ENCODE data around the gene NKX2-1. TPM values are rescaled to one million over a fixed set of nuclear protein-coding genes. Genes with fewer than 3 reads are reported as not detected.

NKX2-1 gene
- total and polyA plus RNA-seq, 10 of the 15 experiments (the other 5 are each of a cell fraction or from before 2014, with no cell fraction given) = 0.03 TPM; not detected in 9

DNA sequence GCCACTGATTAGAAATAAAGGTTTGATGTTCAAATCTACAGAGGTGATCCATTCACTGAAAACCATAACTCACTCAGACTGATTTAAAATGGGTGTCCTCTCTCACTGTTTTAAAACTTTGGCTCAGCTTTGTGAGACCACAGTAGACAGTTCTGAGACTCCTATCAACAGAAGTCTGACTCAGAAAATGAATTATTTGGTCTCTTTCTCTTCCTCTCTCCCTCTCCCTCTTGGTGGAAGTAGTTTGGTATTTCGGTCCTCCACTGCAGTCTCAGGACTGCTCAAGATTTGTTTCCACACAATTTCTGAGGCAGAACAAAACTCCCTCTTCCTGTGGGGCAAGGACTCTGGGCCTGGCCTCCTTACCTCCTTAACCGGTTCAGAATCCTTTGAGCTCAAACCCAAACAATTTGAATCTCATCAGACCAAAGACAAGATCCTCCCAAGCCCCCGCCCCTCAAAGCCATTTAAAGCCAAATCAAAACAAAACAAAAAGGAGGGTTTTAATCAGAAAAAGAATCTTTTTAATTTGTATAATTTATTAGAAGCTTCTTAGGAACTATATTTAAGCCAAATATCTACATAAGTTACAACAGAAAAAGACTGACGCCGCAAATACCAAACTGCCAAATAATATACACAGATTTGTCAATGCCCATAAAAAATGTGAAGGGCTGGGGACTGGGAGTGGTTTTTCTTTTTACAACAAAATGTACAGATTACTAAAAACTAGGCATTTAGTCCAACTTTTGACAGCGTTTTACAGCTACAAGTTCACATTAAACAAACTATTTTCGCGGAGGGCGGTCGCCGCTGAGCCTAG, 3.9 kb downstream of the NKX2-1 start:
- Histone ChIP-seq H3K27me3 (replicated peaks in 1 of 2; ENCODE audit: control insufficient read depth in 2 of 2, insufficient read depth in 2 of 2, low read length in 1 of 2) (peaks cover 22 to 28% of the 10 kb centered on the region in 2 experiments), H2AFZ (ENCODE audit: control insufficient read depth, low read depth, low read length) (no peak overlapping the region), H3K36me3 (ENCODE audit: control insufficient read depth in 2 of 2, insufficient read depth in 2 of 2, low read length in 1 of 2) (no peaks in the 10 kb centered on the region; a peak in 1 of 4 replicates), H3K4me1 (ENCODE audit: control insufficient read depth, insufficient read depth, low read length) (no peaks in the 10 kb centered on the region), H3K27ac (ENCODE audit: control insufficient read depth, insufficient read depth) (no peak overlapping the region), H3K4me3 (no peak overlapping the region), H3K9me3 (replicated peaks; ENCODE audit: control insufficient read depth, insufficient read depth, low read length) (no peaks in the 10 kb centered on the region; the same call in 2 of the 3 replicates), H3K9ac (ENCODE audit: control insufficient read depth, insufficient read depth, low read length) (no peak overlapping the region), H3K4me2 (ENCODE audit: control insufficient read depth, insufficient read depth) (no peak overlapping the region), H3K79me2 (ENCODE audit: control insufficient read depth, insufficient read depth, low read length) (no peaks in the 10 kb centered on the region), H4K20me1 (ENCODE audit: control insufficient read depth, insufficient read depth) (no peaks in the 10 kb centered on the region)
- no TSS peak for BruUV-seq (replicated peaks)
- ChIA-PET CTCF (interaction anchor here (1.1 kb wide), 1 partner anchor 40 kb away, joined by 3 read pairs; no protein-coding TSS in a partner anchor), SMC1A (ENCODE audit: uncharacterized antibody, unreplicated experiment) (no interaction called here), RAD21 (ENCODE audit: unreplicated experiment) (no interaction called here), POLR2A (interaction anchor here (0.5 kb wide), 1 partner anchor 468 kb away, joined by 3 read pairs; no protein-coding TSS in a partner anchor)
- in situ Hi-C loops (cut with MboI) = no loop called here
- TF ChIP-seq, protein P1, sequence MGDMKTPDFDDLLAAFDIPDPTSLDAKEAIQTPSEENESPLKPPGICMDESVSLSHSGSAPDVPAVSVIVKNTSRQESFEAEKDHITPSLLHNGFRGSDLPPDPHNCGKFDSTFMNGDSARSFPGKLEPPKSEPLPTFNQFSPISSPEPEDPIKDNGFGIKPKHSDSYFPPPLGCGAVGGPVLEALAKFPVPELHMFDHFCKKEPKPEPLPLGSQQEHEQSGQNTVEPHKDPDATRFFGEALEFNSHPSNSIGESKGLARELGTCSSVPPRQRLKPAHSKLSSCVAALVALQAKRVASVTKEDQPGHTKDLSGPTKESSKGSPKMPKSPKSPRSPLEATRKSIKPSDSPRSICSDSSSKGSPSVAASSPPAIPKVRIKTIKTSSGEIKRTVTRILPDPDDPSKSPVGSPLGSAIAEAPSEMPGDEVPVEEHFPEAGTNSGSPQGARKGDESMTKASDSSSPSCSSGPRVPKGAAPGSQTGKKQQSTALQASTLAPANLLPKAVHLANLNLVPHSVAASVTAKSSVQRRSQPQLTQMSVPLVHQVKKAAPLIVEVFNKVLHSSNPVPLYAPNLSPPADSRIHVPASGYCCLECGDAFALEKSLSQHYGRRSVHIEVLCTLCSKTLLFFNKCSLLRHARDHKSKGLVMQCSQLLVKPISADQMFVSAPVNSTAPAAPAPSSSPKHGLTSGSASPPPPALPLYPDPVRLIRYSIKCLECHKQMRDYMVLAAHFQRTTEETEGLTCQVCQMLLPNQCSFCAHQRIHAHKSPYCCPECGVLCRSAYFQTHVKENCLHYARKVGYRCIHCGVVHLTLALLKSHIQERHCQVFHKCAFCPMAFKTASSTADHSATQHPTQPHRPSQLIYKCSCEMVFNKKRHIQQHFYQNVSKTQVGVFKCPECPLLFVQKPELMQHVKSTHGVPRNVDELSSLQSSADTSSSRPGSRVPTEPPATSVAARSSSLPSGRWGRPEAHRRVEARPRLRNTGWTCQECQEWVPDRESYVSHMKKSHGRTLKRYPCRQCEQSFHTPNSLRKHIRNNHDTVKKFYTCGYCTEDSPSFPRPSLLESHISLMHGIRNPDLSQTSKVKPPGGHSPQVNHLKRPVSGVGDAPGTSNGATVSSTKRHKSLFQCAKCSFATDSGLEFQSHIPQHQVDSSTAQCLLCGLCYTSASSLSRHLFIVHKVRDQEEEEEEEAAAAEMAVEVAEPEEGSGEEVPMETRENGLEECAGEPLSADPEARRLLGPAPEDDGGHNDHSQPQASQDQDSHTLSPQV (IDR thresholded peaks at IDR 0.05) = no peak
- TF ChIP-seq, protein P2, sequence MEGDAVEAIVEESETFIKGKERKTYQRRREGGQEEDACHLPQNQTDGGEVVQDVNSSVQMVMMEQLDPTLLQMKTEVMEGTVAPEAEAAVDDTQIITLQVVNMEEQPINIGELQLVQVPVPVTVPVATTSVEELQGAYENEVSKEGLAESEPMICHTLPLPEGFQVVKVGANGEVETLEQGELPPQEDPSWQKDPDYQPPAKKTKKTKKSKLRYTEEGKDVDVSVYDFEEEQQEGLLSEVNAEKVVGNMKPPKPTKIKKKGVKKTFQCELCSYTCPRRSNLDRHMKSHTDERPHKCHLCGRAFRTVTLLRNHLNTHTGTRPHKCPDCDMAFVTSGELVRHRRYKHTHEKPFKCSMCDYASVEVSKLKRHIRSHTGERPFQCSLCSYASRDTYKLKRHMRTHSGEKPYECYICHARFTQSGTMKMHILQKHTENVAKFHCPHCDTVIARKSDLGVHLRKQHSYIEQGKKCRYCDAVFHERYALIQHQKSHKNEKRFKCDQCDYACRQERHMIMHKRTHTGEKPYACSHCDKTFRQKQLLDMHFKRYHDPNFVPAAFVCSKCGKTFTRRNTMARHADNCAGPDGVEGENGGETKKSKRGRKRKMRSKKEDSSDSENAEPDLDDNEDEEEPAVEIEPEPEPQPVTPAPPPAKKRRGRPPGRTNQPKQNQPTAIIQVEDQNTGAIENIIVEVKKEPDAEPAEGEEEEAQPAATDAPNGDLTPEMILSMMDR (IDR thresholded peaks at IDR 0.05 in 2 of 3, conservative IDR thresholded peaks at IDR 0.05 in 1 of 3; ENCODE audit: control insufficient read depth in 2 of 3, extremely low read depth in 1 of 3, insufficient read depth in 1 of 3, low read depth in 3 of 3, low read length in 3 of 3) = no peak
- TF ChIP-seq NFYA (IDR thresholded peaks at IDR 0.05; ENCODE audit: borderline replicate concordance, low read depth, low read length) (no peak), SMAD1 (IDR thresholded peaks at IDR 0.05; ENCODE audit: low read depth, partially characterized antibody) (no peak), RUNX3 (IDR thresholded peaks at IDR 0.05; ENCODE audit: low read length) (no peak), CREM (IDR thresholded peaks at IDR 0.05; ENCODE audit: low read depth) (no peak), SREBF1 (IDR thresholded peaks at IDR 0.05; ENCODE audit: low read length) (no peak), BHLHE40 (IDR thresholded peaks at IDR 0.05; ENCODE audit: borderline replicate concordance in 1 of 2, low read depth in 2 of 2, low read length in 1 of 2) (no peak), MEF2B (IDR thresholded peaks at IDR 0.05; ENCODE audit: partially characterized antibody, poor library complexity, severe bottlenecking) (no peak), RELA (IDR thresholded peaks at IDR 0.05; ENCODE audit: borderline replicate concordance, partially characterized antibody) (no peak), CBX3 (IDR thresholded peaks at IDR 0.05; ENCODE audit: borderline replicate concordance, low read depth) (no peak)
- TF ChIP-seq, protein P3, sequence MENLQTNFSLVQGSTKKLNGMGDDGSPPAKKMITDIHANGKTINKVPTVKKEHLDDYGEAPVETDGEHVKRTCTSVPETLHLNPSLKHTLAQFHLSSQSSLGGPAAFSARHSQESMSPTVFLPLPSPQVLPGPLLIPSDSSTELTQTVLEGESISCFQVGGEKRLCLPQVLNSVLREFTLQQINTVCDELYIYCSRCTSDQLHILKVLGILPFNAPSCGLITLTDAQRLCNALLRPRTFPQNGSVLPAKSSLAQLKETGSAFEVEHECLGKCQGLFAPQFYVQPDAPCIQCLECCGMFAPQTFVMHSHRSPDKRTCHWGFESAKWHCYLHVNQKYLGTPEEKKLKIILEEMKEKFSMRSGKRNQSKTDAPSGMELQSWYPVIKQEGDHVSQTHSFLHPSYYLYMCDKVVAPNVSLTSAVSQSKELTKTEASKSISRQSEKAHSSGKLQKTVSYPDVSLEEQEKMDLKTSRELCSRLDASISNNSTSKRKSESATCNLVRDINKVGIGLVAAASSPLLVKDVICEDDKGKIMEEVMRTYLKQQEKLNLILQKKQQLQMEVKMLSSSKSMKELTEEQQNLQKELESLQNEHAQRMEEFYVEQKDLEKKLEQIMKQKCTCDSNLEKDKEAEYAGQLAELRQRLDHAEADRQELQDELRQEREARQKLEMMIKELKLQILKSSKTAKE (IDR thresholded peaks at IDR 0.05; ENCODE audit: low read depth, poor library complexity, severe bottlenecking) = no peak
- 33% methylated on average over 11 of the region's 11 CpGs for WGBS (ENCODE audit: insufficient coverage, insufficient replicate concordance, low lambda C conversion rate, missing lambda C conversion rate)
- ATAC-seq = no peak
- DNase-seq (ENCODE audit: low read depth, low spot score) = no peak
- intact Hi-C loops (cut with micrococcal nuclease; ENCODE audit: unreplicated experiment) = no loop called here
- no peak for FAIRE-seq

Data from GM12878 (cell line).